NCI-H1417 (cell line): ENCODE measurements around the gene PPBP.

Experiments used
- DNase-seq, 3 experiments: peaks; one replicate each; lab custom pipeline; 2025; lab: John Stamatoyannopoulos, UW

The PPBP gene

GRCh38 chr4:73988061-73988460, at the start of gene PPBP:
Gene PPBP, minus strand, starts transcription at chr4:73988190. Its CDS starts 87 bp downstream, at chr4:73988103.
- no peak for DNase-seq

GRCh38 chr4:74037076-74037955, 49.3 kb upstream of the PPBP start:
- no peak for DNase-seq

DNA sequence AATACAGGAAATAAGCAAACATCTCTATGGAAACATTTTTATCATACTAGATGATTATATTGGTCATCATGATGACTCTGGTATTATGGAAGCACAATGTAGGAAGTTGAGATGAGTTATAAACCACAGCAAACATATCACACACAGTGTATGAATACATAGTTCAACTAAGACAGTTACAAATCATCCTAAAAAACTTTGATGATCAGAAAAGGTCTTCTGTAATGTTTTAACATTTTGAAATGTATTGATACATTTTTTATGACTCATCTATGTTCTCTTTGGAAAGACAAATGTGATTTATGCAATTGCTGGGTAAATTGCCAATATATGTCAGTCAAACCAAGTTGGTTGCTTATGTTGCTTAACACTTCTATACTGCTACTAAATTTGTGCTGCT, 45.7 kb upstream of the PPBP start:
- no peak for DNase-seq

DNA sequence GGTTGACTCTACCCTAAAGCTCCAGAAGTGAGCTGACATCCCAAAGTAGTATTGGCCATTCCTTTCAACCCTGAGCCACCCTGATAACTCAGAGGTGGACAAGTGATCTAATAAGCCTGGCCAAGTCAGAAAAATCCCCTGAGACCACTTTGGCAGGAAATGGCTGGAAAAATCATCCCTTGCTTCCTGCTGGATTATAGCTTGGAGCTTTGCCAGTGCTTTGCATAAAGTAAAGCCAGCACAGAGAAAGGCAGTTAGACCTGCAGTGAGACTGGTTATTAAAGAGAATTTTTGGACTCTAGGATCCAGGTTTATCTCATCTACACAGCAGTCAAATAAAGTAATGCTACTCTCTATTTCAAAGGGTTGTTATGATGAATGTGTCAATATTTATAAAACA, 44.1 kb upstream of the PPBP start:
- no peak for DNase-seq

GRCh38 chr4:74031576-74031975, 43.6 kb upstream of the PPBP start:
- no peak for DNase-seq

DNA sequence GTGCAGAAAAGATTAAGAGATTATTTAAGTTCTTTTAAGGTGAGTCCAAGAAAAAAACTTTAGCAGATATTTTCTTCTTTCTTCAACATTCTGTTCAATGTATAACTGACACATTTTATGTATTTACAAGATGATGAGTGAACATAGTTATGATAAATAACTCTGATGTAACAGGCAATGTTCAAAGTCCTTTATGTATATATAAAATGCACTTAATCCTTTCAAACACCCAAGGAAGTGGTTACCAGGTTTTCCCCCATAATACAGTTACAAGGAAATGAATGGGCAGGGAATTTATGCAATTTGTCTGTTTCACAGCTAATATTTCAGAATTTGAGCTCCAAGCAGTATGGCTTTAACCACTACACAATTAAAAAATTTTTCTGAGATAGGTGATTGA, 42.3 kb upstream of the PPBP start:
- DNase-seq: no peak

DNA sequence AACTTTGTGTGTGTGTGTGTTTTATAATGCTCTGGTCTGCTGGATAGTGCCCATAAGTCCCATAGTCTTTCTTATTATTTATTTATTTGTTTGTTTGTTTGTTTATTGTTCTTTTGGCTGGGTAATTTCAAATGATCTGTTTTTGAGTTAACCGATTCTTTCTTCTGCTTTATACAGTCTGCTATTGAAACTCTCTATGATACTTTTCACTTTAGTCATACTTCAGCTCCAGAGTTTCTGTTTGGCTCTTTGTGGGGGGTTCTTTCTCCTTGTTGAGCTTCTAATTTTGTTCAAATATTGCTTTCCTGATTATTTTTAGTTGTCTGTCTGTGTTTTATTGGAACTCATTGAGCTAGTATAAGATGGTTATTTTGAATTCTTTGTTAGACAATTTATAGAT, 40.5 kb upstream of the PPBP start:
- DNase-seq: no peak

DNA sequence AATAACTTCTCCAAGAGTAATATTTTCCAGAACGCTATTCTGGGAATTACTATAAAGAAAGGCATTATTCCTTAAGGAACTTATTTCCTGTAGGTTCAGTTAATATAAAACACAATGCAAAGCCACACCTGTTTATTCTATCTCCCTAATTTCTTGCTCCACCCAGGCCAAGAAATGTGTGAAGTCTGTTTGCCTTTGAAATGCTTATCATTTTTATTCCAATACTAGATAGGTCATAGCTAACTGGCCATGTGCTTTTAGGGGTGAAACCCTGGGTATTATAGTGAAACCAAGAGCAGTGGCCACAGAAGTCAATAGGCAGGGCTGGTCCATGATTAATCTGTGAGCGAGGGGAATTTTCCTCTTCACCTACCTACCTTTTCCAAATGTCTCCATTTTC, 35.7 kb upstream of the PPBP start:
- DNase-seq: no peak

DNA sequence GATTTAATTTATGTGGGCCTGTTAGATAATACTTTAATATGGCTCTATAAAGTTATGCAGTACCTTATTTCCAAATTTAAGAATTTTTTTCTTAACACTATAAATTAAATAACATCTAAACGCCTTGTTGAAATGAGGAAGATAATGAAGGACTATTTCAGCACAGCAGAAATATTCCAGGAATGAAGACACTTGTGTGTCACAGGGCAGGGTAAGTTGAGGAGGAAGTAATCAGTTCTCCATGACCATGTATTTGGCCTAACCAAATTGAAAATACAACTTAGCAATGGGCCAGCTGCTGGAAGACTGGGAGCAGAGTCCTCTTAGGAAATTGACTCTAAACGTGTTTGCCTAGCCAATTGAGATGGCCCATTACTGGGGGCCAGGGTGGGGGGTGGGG, 33.6 kb upstream of the PPBP start:
- no peak for DNase-seq

GRCh38 chr4:74018771-74019170, 30.8 kb upstream of the PPBP start:
- no peak for DNase-seq

- DNase-seq: no peak
Observed at GRCh38 chr4:74018116-74018515, 30.1 kb upstream of the PPBP start.

- DNase-seq: peak in 1 of 3 experiments; percentile 12
Observed at GRCh38 chr4:74016068-74016467, 28.1 kb upstream of the PPBP start.

- no peak for DNase-seq
Observed at GRCh38 chr4:74015126-74015780, 27.3 kb upstream of the PPBP start.

- no peak for DNase-seq
Observed at GRCh38 chr4:74014332-74014731, 26.3 kb upstream of the PPBP start.

GRCh38 chr4:74013264-74013663, 25.3 kb upstream of the PPBP start:
- DNase-seq: no peak

GRCh38 chr4:74012130-74012529, 24.1 kb upstream of the PPBP start:
- peak in 2 of 3 experiments; percentile 3 to 48 for DNase-seq

DNA sequence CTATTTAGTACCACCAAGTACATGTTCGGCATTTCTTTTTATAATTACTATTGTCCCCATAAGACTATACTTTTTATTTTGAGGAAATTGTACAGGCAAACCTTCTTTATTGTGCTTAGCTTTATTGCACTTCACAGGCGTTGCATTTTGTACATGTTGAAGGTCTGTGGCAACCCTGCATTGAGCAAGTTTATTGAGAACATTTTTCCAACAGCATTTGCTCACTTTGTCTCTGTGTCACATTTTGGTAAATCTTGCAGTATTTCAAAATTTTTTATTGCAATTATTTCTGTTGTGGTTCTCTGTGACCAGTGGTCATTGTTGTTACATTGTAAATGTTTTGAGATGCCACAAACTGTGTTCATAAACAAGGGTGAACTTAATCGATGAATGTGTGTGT, 21.3 kb upstream of the PPBP start:
- DNase-seq: no peak

GRCh38 chr4:74006009-74006476, 18.1 kb upstream of the PPBP start:
- DNase-seq: no peak

GRCh38 chr4:74005528-74005927, 17.5 kb upstream of the PPBP start:
- DNase-seq: no peak

DNA sequence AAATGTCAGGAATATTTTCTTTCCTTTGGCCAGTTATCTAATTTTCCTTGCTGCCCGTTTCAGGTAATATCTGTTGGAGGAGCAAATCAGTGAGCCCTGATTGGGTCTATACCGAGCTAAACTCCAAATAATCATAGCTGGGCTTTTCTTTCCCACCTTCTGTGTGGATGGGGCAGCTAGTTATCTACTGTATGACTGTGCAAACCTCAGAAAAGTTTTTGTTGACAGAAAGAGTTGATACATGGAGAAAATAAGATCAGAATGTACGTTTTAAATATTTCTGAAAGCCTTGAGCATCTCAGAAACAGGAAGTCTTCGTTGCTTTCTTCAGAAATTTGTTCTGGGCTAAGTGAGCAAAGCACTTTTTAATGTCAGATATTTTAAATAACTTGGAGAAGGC, 16.7 kb upstream of the PPBP start:
- no peak for DNase-seq

- DNase-seq: no peak
Observed at GRCh38 chr4:74000301-74000700, 12.3 kb upstream of the PPBP start.

GRCh38 chr4:73998040-73999011, 10.3 kb upstream of the PPBP start, which contains the start of gene CXCL5:
Gene CXCL5, minus strand, starts transcription at chr4:73998677. Its CDS starts 96 bp downstream, at chr4:73998581.
- no peak for DNase-seq
